ENCODE measurements around the gene FLRT2.

DNA sequence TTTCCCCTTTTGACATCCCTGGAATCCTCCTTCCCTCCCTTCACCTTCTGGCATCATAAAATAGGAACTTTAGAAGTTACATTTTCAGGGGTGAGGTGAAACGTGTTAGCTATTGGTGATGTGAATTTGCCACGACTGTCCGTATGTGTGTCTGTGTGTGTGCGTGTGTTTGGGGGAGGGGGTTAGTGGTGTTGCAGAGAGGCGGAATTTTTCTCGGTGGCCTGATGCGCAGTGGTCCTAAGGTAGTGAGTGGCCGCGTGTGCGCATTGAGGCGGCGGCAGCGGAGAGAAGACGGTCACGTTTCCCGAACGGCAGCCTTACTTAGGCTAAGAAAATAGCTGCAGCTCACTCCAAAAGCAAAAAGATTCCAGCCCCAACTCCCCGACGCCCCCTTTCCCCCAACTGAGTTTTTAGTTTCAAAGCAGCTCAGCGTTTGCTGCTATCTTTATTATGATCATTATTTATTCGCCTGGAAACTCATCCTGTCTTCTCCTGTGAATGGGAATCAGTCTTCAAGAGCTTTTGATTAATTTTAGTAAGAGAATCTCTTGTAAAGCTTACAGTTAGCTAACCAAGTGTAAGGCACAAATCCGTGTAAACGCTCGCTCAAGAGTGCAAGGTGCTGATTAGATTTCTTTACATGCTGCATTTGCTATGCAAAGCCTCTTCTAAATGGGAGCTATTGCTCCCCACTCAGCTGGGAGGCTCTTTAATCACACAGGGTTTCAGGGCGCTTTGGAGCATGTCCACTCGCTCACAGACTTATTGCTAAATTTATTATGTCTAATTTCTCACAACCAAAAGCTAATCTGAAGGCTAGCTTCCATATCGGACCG is 4.7 kb downstream of the FLRT2 start:
- TF ChIP-seq CTCF (IDR thresholded peaks at IDR 0.05 in 2 of 3, conservative IDR thresholded peaks at IDR 0.05 in 1 of 3; ENCODE audit: control insufficient read depth in 2 of 3, extremely low read depth in 1 of 3, insufficient read depth in 1 of 3, low read depth in 3 of 3, low read length in 3 of 3) (no peak), TAF1 (IDR thresholded peaks at IDR 0.05; ENCODE audit: borderline replicate concordance, low read depth, low read length) (no peak), SIN3A (IDR thresholded peaks at IDR 0.05; ENCODE audit: low read depth, low read length) (no peak)

All from GM12878 (cell line).